ENCODE results near the gene ELAPOR2. TPM values are rescaled to one million over a fixed set of nuclear protein-coding genes. Genes with fewer than 3 reads are reported as not detected.

The ELAPOR2 gene
- 1 to 10 TPM; 4.2 to 8.6 (median 6.2) TPM for total RNA-seq
- 12.0 TPM for total RNA-seq (2013)

- TF ChIP-seq CTCF (IDR thresholded peaks at IDR 0.05) = peak; percentile 14
- H3K4me1 ChIP-seq (ENCODE audit: control insufficient read depth, insufficient read depth, low read length) = peaks cover 11% of the 10 kb centered on the region
- DNase-seq (peak; percentile 68 to 87), ATAC-seq (peak; percentile 90 to 93 (median 92))
- H3K9me3 ChIP-seq (ENCODE audit: control insufficient read depth, insufficient read depth, low read length) = no peaks in the 10 kb centered on the region
- Mint-ChIP-seq H3K4me1 (peaks cover 13 to 20% of the 10 kb centered on the region in 2 donors), H3K27ac (peak within 1 kb of the TSS in 1 of 2 donors; percentile 42), H3K36me3 (no peaks in the 10 kb centered on the region), H3K27me3 (ENCODE audit: low read depth in 2 of 2) (peaks cover 10 to 13% of the 10 kb centered on the region in 2 donors), H3K9me3 (no peaks in the 10 kb centered on the region), H3K4me3 (peak within 1 kb of the TSS; percentile 83)
- H3K27ac ChIP-seq (ENCODE audit: low read length) = peak within 1 kb of the TSS; percentile 20
- H3K27me3 ChIP-seq (ENCODE audit: control insufficient read depth, insufficient read depth, low read length) = peaks cover 9% of the 10 kb centered on the region
- peak within 1 kb of the TSS; percentile 52 for H3K4me3 ChIP-seq (ENCODE audit: low read length)
- intact Hi-C loops (cut with micrococcal nuclease) = loop anchor here (10.0 kb wide), 1 partner anchor 155 kb away; the partner anchor contains the start of gene TMEM243
- WGBS (ENCODE audit: insufficient coverage) = under 1% methylated on average over 66 of the region's 70 CpGs
- H3K36me3 ChIP-seq (ENCODE audit: control insufficient read depth, insufficient read depth, low read length) = no peaks in the 10 kb centered on the region
Measured at GRCh38 chr7:87059525-87060287, at the start of gene ELAPOR2. Gene ELAPOR2, minus strand, starts transcription at chr7:87059654. Its CDS starts 141 bp downstream, at chr7:87059513.

- Histone ChIP-seq H3K27me3 (ENCODE audit: control insufficient read depth, insufficient read depth, low read length) (peaks cover 5% of the 10 kb centered on the region), H3K27ac (ENCODE audit: low read length) (no peak overlapping the region), H3K36me3 (ENCODE audit: control insufficient read depth, insufficient read depth, low read length) (no peaks in the 10 kb centered on the region), H3K4me3 (ENCODE audit: low read length) (no peak overlapping the region), H3K9me3 (ENCODE audit: control insufficient read depth, insufficient read depth, low read length) (no peaks in the 10 kb centered on the region), H3K4me1 (ENCODE audit: control insufficient read depth, insufficient read depth, low read length) (no peaks in the 10 kb centered on the region)
- 76% methylated on average over 6 of the region's 6 CpGs for WGBS (ENCODE audit: insufficient coverage)
- ATAC-seq = no peak
- no peaks in the 10 kb centered on the region for H3K36me3 Mint-ChIP-seq
- no peak for DNase-seq
- no peak for TF ChIP-seq CTCF (IDR thresholded peaks at IDR 0.05)
- H3K27me3 Mint-ChIP-seq (ENCODE audit: low read depth in 2 of 2) = peaks cover 13 to 45% of the 10 kb centered on the region in 2 donors
- no peaks in the 10 kb centered on the region for H3K4me1 Mint-ChIP-seq
- no peak overlapping the region for H3K4me3 Mint-ChIP-seq
- H3K9me3 Mint-ChIP-seq = no peaks in the 10 kb centered on the region
- H3K27ac Mint-ChIP-seq = no peak overlapping the region
- intact Hi-C loops (cut with micrococcal nuclease) = no loop called here
Measured at GRCh38 chr7:87107949-87108776, 48.7 kb upstream of the ELAPOR2 start.

GRCh38 chr7:87106974-87107612 is 47.6 kb upstream of the ELAPOR2 start:
- Histone ChIP-seq H3K27me3 (ENCODE audit: control insufficient read depth, insufficient read depth, low read length) (peaks cover 5% of the 10 kb centered on the region), H3K9me3 (ENCODE audit: control insufficient read depth, insufficient read depth, low read length) (no peaks in the 10 kb centered on the region), H3K4me1 (ENCODE audit: control insufficient read depth, insufficient read depth, low read length) (no peaks in the 10 kb centered on the region), H3K4me3 (ENCODE audit: low read length) (no peak overlapping the region), H3K36me3 (ENCODE audit: control insufficient read depth, insufficient read depth, low read length) (no peaks in the 10 kb centered on the region), H3K27ac (ENCODE audit: low read length) (no peak overlapping the region)
- H3K27me3 Mint-ChIP-seq (ENCODE audit: low read depth in 2 of 2) = peaks cover 13 to 47% of the 10 kb centered on the region in 2 donors
- H3K27ac Mint-ChIP-seq = no peak overlapping the region
- H3K4me1 Mint-ChIP-seq = no peaks in the 10 kb centered on the region
- ATAC-seq = no peak
- no peak overlapping the region for H3K4me3 Mint-ChIP-seq
- H3K36me3 Mint-ChIP-seq = no peaks in the 10 kb centered on the region
- no peak for TF ChIP-seq CTCF (IDR thresholded peaks at IDR 0.05)
- H3K9me3 Mint-ChIP-seq = no peaks in the 10 kb centered on the region
- DNase-seq = no peak
- WGBS (ENCODE audit: insufficient coverage) = 56% methylated on average over 2 of the region's 4 CpGs
- intact Hi-C loops (cut with micrococcal nuclease) = no loop called here

Measured in natural killer cell (primary cell).